ENCODE results near the gene IGF2R. TPM values are rescaled to one million over a fixed set of nuclear protein-coding genes. Genes with fewer than 3 reads are reported as not detected.

The IGF2R gene
- total and polyA plus RNA-seq, 2 donors (not counting 1 experiment from before 2014, with no cell fraction given) = 9.5 to 53.3 TPM

DNA sequence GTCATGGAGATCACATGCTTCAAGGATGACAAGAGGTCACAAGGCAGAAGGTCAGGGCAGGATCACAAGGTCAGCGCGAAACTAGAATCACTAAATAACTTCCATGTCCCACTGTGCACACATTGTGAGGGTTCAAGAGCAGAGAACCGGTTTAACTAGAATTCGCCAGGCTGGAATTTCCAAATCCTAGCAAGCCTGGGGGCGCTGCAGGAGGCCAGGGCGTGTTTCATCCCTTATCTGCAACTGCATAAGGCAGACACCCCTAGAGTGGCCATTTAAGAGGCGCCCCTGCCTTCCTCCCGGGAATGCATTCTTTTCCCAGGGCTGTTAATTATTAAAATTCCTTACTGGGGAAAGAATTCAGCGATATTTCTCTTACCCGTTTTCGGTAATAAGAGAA, 112.5 kb downstream of the IGF2R start:
- no peak overlapping the region for H2AFZ ChIP-seq (ENCODE audit: insufficient read depth, low read depth, low read length, poor library complexity, severe bottlenecking)
- no peaks in the 10 kb centered on the region for H3K79me2 ChIP-seq (ENCODE audit: control insufficient read depth, insufficient read depth, low read length)
- H3K9me3 ChIP-seq (ENCODE audit: control extremely low read depth in 1 of 3, control insufficient read depth in 2 of 3, insufficient read depth in 1 of 3, low read length in 2 of 3) = no peaks in the 10 kb centered on the region
- no peak overlapping the region for H3K4me3 ChIP-seq (ENCODE audit: control extremely low read depth in 1 of 5, extremely low read depth in 1 of 5, insufficient read depth in 1 of 5, low read depth in 2 of 5, low read length in 4 of 5)
- no peak overlapping the region for H3K4me2 ChIP-seq (replicated peaks; ENCODE audit: low read depth, low read length, poor library complexity, severe bottlenecking)
- H3K36me3 ChIP-seq (replicated peaks in 1 of 2; ENCODE audit: control extremely low read depth in 1 of 2, control insufficient read depth in 1 of 2, extremely low read depth in 1 of 2, insufficient read depth in 2 of 2, low read length in 1 of 2) = peaks cover 7 to 77% of the 10 kb centered on the region in 2 experiments
- no peak overlapping the region for H3K27ac Mint-ChIP-seq
- H3K9me3 Mint-ChIP-seq (ENCODE audit: insufficient read depth) = no peaks in the 10 kb centered on the region
- H3K27me3 Mint-ChIP-seq = no peaks in the 10 kb centered on the region
- no peak for TF ChIP-seq EZH2 (IDR thresholded peaks at IDR 0.05; ENCODE audit: borderline replicate concordance, insufficient read depth, low read depth, low read length, poor library complexity, severe bottlenecking)
- TF ChIP-seq, protein P1, sequence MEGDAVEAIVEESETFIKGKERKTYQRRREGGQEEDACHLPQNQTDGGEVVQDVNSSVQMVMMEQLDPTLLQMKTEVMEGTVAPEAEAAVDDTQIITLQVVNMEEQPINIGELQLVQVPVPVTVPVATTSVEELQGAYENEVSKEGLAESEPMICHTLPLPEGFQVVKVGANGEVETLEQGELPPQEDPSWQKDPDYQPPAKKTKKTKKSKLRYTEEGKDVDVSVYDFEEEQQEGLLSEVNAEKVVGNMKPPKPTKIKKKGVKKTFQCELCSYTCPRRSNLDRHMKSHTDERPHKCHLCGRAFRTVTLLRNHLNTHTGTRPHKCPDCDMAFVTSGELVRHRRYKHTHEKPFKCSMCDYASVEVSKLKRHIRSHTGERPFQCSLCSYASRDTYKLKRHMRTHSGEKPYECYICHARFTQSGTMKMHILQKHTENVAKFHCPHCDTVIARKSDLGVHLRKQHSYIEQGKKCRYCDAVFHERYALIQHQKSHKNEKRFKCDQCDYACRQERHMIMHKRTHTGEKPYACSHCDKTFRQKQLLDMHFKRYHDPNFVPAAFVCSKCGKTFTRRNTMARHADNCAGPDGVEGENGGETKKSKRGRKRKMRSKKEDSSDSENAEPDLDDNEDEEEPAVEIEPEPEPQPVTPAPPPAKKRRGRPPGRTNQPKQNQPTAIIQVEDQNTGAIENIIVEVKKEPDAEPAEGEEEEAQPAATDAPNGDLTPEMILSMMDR (IDR thresholded peaks at IDR 0.05) = no peak
- H3K4me3 Mint-ChIP-seq = no peak overlapping the region
- ChIA-PET CTCF (no interaction called here), POLR2A (interaction anchor here (0.7 kb wide), 1 partner anchor 14 kb away, joined by 4 read pairs; no protein-coding TSS in a partner anchor)
- no peak overlapping the region for H3K9ac ChIP-seq (ENCODE audit: low read length)
- no peaks in the 10 kb centered on the region for H3K4me1 ChIP-seq (ENCODE audit: control insufficient read depth in 2 of 2, insufficient read depth in 2 of 2, low read length in 2 of 2)
- 100% methylated on average over 8 of the region's 11 CpGs for WGBS (ENCODE audit: insufficient coverage)
- intact Hi-C loops (cut with micrococcal nuclease) = no loop called here
- ATAC-seq (ENCODE audit: low read depth) (no peak), DNase-seq (no peak)
- H3K27ac ChIP-seq (ENCODE audit: low read length in 2 of 2) = no peak overlapping the region
- no peaks in the 10 kb centered on the region for H3K4me1 Mint-ChIP-seq
- no peaks in the 10 kb centered on the region for H4K20me1 ChIP-seq (ENCODE audit: control insufficient read depth, insufficient read depth, low read length, poor library complexity, severe bottlenecking)
- H3K27me3 ChIP-seq (replicated peaks in 1 of 4; ENCODE audit: control extremely low read depth in 1 of 4, control insufficient read depth in 3 of 4, insufficient read depth in 4 of 4, low read length in 3 of 4) = no peaks in the 10 kb centered on the region

DNA sequence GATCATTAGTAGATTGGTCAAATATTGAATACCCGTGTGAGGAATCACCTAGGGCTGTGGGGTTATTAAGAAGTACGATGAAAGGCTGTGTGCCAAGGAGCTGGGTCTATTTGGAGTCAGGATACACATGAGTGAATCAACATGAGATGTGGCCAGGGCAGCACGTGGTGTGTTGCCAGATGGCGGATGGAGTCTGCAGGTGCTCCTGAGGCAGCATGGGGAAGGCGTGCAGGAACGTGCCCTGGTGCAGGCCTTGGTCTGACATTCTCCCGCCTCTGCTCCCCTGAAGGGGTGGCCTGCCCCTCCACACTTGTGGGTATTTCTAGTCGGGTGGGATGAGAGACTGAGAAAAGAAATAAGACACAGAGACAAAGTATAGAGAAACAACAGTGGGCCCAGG, 113.7 kb downstream of the IGF2R start:
- intact Hi-C loops (cut with micrococcal nuclease) = no loop called here
- Histone ChIP-seq H3K79me2 (ENCODE audit: control insufficient read depth, insufficient read depth, low read length) (no peaks in the 10 kb centered on the region), H3K27me3 (replicated peaks in 1 of 4; ENCODE audit: control extremely low read depth in 1 of 4, control insufficient read depth in 3 of 4, insufficient read depth in 4 of 4, low read length in 3 of 4) (no peaks in the 10 kb centered on the region), H3K4me1 (ENCODE audit: control insufficient read depth in 2 of 2, insufficient read depth in 2 of 2, low read length in 2 of 2) (no peaks in the 10 kb centered on the region), H3K36me3 (replicated peaks in 1 of 2; ENCODE audit: control extremely low read depth in 1 of 2, control insufficient read depth in 1 of 2, extremely low read depth in 1 of 2, insufficient read depth in 2 of 2, low read length in 1 of 2) (peaks cover 7 to 82% of the 10 kb centered on the region in 2 experiments), H2AFZ (ENCODE audit: insufficient read depth, low read depth, low read length, poor library complexity, severe bottlenecking) (no peak overlapping the region), H4K20me1 (ENCODE audit: control insufficient read depth, insufficient read depth, low read length, poor library complexity, severe bottlenecking) (no peaks in the 10 kb centered on the region), H3K4me2 (replicated peaks; ENCODE audit: low read depth, low read length, poor library complexity, severe bottlenecking) (no peak overlapping the region), H3K4me3 (ENCODE audit: control extremely low read depth in 1 of 5, extremely low read depth in 1 of 5, insufficient read depth in 1 of 5, low read depth in 2 of 5, low read length in 4 of 5) (no peak overlapping the region), H3K9me3 (ENCODE audit: control extremely low read depth in 1 of 3, control insufficient read depth in 2 of 3, insufficient read depth in 1 of 3, low read length in 2 of 3) (no peaks in the 10 kb centered on the region), H3K27ac (ENCODE audit: low read length in 2 of 2) (no peak overlapping the region), H3K9ac (ENCODE audit: low read length) (no peak overlapping the region)
- 94% methylated on average over 3 of the region's 8 CpGs for whole genome bisulfite sequencing (ENCODE audit: insufficient coverage)
- POLR2A ChIA-PET = no interaction called here
- ATAC-seq (ENCODE audit: low read depth) (no peak), DNase-seq (no peak)
- Mint-ChIP-seq H3K4me1 (no peaks in the 10 kb centered on the region), H3K9me3 (ENCODE audit: insufficient read depth) (no peaks in the 10 kb centered on the region), H3K4me3 (no peak overlapping the region), H3K27ac (no peak overlapping the region), H3K27me3 (no peaks in the 10 kb centered on the region)
- no peak for TF ChIP-seq EZH2 (IDR thresholded peaks at IDR 0.05; ENCODE audit: borderline replicate concordance, insufficient read depth, low read depth, low read length, poor library complexity, severe bottlenecking)
- TF ChIP-seq, protein P1 (IDR thresholded peaks at IDR 0.05) = no peak
- CTCF ChIA-PET = no interaction called here
